Left renal cortex interstitium (tissue), 4 donors: ENCODE results near the gene PRR5. TPM values are rescaled to one million over a fixed set of nuclear protein-coding genes. Genes with fewer than 3 reads are reported as not detected.

Experiments
- DNase-seq, 4 donors: peaks; one replicate each; pipeline ENCODE4 v3.0.0-alpha.2; 2013; ENCODE audit warnings: low read depth in 4 of 4, low spot score in 2 of 4, missing footprints in 1 of 4
- polyA plus RNA-seq, 4 donors: library from polyadenylated mRNA; unstranded; fragments of 120-200 nt; gene quantifications; one replicate each; pipeline ENCODE4 v1.2.1, GENCODE V29; 2013; ENCODE audit not compliant: insufficient read length in 4 of 4

Gene PRR5
- polyA plus RNA-seq, 4 donors, result 22.3 to 39.1 (median 32.1) TPM

GRCh38 chr22:44748524-44748923 is 46.5 kb downstream of the PRR5 start:
- no peak for DNase-seq

GRCh38 chr22:44750481-44750880 is 48.5 kb downstream of the PRR5 start:
- no peak for DNase-seq

- DNase-seq, result no peak
Observed at GRCh38 chr22:44752285-44753188, 50.5 kb downstream of the PRR5 start, which contains the start of gene ARHGAP8. ARHGAP8 (plus strand) TSS chr22:44752575; CDS start chr22:44786528, 33,953 bp downstream.

- no peak for DNase-seq
Observed at GRCh38 chr22:44753189-44754042, 51.4 kb downstream of the PRR5 start.

GRCh38 chr22:44754998-44755397 is 53.0 kb downstream of the PRR5 start:
- no peak for DNase-seq

GRCh38 chr22:44755417-44755816 is 53.4 kb downstream of the PRR5 start:
- no peak for DNase-seq

GRCh38 chr22:44755956-44756361 is 54.0 kb downstream of the PRR5 start:
- no peak for DNase-seq

- no peak for DNase-seq
Observed at GRCh38 chr22:44758344-44758973, 56.5 kb downstream of the PRR5 start.

- no peak for DNase-seq
Observed at GRCh38 chr22:44759001-44759400, 57.0 kb downstream of the PRR5 start.

- no peak for DNase-seq
Observed at GRCh38 chr22:44759430-44760310, 57.7 kb downstream of the PRR5 start.

GRCh38 chr22:44760476-44760875 is 58.5 kb downstream of the PRR5 start:
- no peak for DNase-seq

GRCh38 chr22:44761025-44761424 is 59.0 kb downstream of the PRR5 start:
- DNase-seq, result no peak

- no peak for DNase-seq
Observed at GRCh38 chr22:44764373-44764772, 62.4 kb downstream of the PRR5 start.

- no peak for DNase-seq
Observed at GRCh38 chr22:44764974-44765373, 63.0 kb downstream of the PRR5 start.

GRCh38 chr22:44765571-44766285 is 63.7 kb downstream of the PRR5 start:
- no peak for DNase-seq

GRCh38 chr22:44773082-44773481 is 71.1 kb downstream of the PRR5 start:
- DNase-seq, result no peak

- no peak for DNase-seq
Observed at GRCh38 chr22:44775862-44776261, 73.9 kb downstream of the PRR5 start.

GRCh38 chr22:44776605-44777363 is 74.8 kb downstream of the PRR5 start:
- no peak for DNase-seq

- no peak for DNase-seq
Observed at GRCh38 chr22:44777364-44777755, 75.4 kb downstream of the PRR5 start.
